PFSK-1 (cell line): Measurements from ENCODE around the gene SCN1A.

Experiments used
- FOXP2 ChIP-seq: optimal IDR thresholded peaks from 2 replicates; pipeline ENCODE3; 2011; ENCODE audit warnings: borderline replicate concordance, control low read depth, inconsistent platforms; ENCODE audit not compliant: insufficient read depth; ENCODE audit errors: extremely low read length, extremely low read depth
- POLR2AphosphoS5 ChIP-seq: IDR thresholded peaks from 2 replicates; pipeline ENCODE4 v1.6.1; 2012; ENCODE audit warnings: low read depth, mild to moderate bottlenecking, control low read depth, low read length, moderate library complexity
- REST ChIP-seq, 2 experiments: IDR thresholded peaks; 2 replicates each; pipeline versions ENCODE4 v1.6.1 to v1.8.0; 2011 to 2012; ENCODE audit warnings: low read depth in 2 of 2, low read length in 2 of 2, control low read depth in 1 of 2, inconsistent platforms in 1 of 2, mild to moderate bottlenecking in 1 of 2, moderate library complexity in 1 of 2; ENCODE audit not compliant: insufficient read depth in 1 of 2
- SIN3A ChIP-seq: IDR thresholded peaks from 2 replicates; pipeline ENCODE4 v1.6.1; 2012; ENCODE audit warnings: mild to moderate bottlenecking, low read length, moderate library complexity, borderline replicate concordance; ENCODE audit not compliant: insufficient read depth
- TAF1 ChIP-seq: IDR thresholded peaks from 2 replicates; pipeline ENCODE4 v1.6.1; 2012; ENCODE audit warnings: low read length, control low read depth, borderline replicate concordance; ENCODE audit not compliant: insufficient read depth

Gene SCN1A

DNA sequence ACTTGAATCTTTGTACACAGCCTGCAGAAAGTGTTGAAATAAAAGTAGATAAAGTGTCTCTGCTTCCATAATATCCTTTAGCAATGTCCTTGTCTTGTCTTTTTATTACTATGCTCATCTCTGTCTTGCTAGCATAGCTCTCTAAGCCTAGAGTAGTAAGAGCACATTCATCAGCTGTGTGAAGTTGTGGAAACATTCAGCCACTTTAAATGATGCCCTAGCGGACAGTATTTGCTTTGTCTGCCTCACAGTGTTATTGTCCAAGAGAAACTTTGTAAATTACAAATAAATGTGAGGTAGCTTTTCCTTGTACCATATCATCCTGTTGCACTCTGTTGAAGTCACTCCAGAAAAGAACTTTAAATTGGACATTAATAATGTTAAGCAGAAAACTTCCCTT lies 113.9 kb downstream of the SCN1A start:
- no peak for TF ChIP-seq REST (IDR thresholded peaks at IDR 0.05; ENCODE audit: insufficient read depth in 1 of 2, low read depth in 2 of 2, low read length in 2 of 2)
- TF ChIP-seq POLR2AphosphoS5, result no peak
- TF ChIP-seq TAF1, result no peak
- TF ChIP-seq FOXP2, result no peak
- TF ChIP-seq SIN3A, result no peak

GRCh38 chr2:166011660-166012059 lies 116.2 kb downstream of the SCN1A start:
- TF ChIP-seq SIN3A (no peak), TAF1 (no peak), REST (IDR thresholded peaks at IDR 0.05; ENCODE audit: insufficient read depth in 1 of 2, low read depth in 2 of 2, low read length in 2 of 2) (no peak), FOXP2 (no peak), POLR2AphosphoS5 (no peak)

GRCh38 chr2:166000401-166000800 lies 127.4 kb downstream of the SCN1A start:
- TF ChIP-seq POLR2AphosphoS5, result no peak

DNA sequence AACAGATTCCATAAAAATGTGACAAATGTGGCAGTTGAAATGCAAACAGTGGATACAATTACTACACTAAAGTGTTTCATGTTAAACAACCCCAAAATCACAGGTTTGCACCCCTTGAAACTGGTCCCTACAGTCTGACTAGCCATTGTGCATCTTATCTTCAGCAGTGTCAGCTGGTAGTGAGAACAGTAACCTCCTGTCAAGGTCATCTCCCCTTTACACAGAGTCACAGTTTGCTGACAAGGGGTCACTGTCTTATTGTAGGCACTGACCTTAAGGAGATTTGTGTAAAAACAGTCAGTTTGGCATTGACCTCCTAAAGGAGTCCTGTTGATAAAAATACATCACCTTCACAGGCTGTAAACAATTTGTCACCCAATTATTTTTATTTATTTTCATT lies 137.0 kb downstream of the SCN1A start:
- TF ChIP-seq SIN3A (no peak), TAF1 (no peak), POLR2AphosphoS5 (no peak), FOXP2 (no peak), REST (IDR thresholded peaks at IDR 0.05; ENCODE audit: insufficient read depth in 1 of 2, low read depth in 2 of 2, low read length in 2 of 2) (no peak)

DNA sequence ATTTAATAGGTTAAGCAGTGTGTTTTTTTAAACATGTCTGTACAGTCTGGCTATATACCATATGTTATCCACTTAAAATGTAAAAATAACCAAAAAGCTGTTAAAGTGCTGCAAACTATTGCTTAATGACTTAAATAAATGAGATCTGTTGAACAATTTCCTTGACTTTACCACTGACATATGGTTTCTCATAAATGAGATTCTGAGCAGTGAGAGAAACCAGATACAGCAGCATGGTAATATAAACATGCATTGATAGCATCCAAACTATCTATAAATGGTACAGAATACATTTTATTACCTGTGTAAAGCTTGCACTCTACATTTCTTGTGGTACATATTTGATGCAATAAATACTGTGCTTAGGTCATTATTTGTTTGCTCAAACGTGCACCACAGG lies 138.0 kb downstream of the SCN1A start:
- TF ChIP-seq POLR2AphosphoS5, result no peak
- TF ChIP-seq TAF1, result no peak
- no peak for TF ChIP-seq REST (IDR thresholded peaks at IDR 0.05; ENCODE audit: insufficient read depth in 1 of 2, low read depth in 2 of 2, low read length in 2 of 2)
